ACC112 (cell line): Measurements from ENCODE around the gene SEC24C.
"Not testable (repeated sequence)": the region's sequence is repeated elsewhere in the genome, so short reads cannot be mapped to it uniquely, and the experiment has no call there.

Source experiments
- H2AFZ ChIP-seq: fragments of 200-600 bp; sonication (generic); one replicate; pipeline ENCODE4 v1.6.0; 2017; ENCODE audit warnings: antibody characterized with exemption, low read length; ENCODE audit not compliant: unreplicated experiment
- H3K27ac ChIP-seq: fragments of 200-600 bp; sonication (generic); 2 replicates; pipeline ENCODE4 v1.5.1; 2014; ENCODE audit warnings: low read depth, mild to moderate bottlenecking, antibody characterized with exemption, low read length, moderate library complexity
- H3K27me3 ChIP-seq: fragments of 200-600 bp; sonication (generic); 2 replicates; pipeline ENCODE4 v1.6.1; 2014; ENCODE audit warnings: mild to moderate bottlenecking, antibody characterized with exemption, low read length, moderate library complexity, mixed read lengths; ENCODE audit not compliant: insufficient read depth
- H3K36me3 ChIP-seq: fragments of 200-600 bp; sonication (generic); 2 replicates; pipeline ENCODE4 v1.6.1; 2016; ENCODE audit warnings: mild to moderate bottlenecking, antibody characterized with exemption, low read length, moderate library complexity, mixed read lengths; ENCODE audit not compliant: insufficient read depth
- H3K4me1 ChIP-seq: fragments of 200-600 bp; sonication (generic); one replicate; pipeline ENCODE4 v1.6.1; 2016; ENCODE audit warnings: low read length, mixed read lengths; ENCODE audit not compliant: insufficient read depth, unreplicated experiment, control insufficient read depth
- H3K4me3 ChIP-seq: fragments of 200-600 bp; sonication (generic); 2 replicates; pipeline ENCODE4 v1.5.1; 2014; ENCODE audit warnings: mild to moderate bottlenecking, low read depth, low read length
- H3K79me2 ChIP-seq: fragments of 200-600 bp; sonication (generic); one replicate; pipeline ENCODE4 v1.6.0; 2016; ENCODE audit warnings: low read length; ENCODE audit not compliant: control insufficient read depth, unreplicated experiment, insufficient read depth

Gene SEC24C

DNA sequence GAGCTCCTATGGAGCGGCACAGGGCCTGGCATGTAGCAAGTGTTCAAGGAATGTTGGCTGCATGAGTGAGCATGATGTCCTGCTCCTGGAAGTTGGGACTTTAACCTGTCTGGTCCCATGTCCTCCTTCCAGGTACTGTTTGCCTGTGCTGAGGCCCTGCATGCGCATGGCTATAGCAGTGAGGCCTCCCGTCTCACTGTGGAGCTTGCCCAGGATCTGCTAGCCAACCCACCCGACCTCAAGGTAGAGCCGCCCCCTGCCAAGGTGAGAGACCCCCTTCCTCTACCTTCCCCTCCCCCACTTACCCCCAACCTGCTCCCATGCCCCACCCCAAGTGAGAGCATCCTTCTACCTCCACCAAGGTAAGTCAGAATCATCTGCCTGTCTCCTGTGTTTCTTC is 49.3 kb downstream of the SEC24C start:
- Histone ChIP-seq H3K36me3 (peaks cover 39% of the 10 kb centered on the region), H2AFZ (no peak overlapping the region), H3K27ac (no peak overlapping the region), H3K27me3 (no peaks in the 10 kb centered on the region), H3K79me2 (peaks cover 10% of the 10 kb centered on the region), H3K4me3 (no peak overlapping the region), H3K4me1 (no peaks in the 10 kb centered on the region)

DNA sequence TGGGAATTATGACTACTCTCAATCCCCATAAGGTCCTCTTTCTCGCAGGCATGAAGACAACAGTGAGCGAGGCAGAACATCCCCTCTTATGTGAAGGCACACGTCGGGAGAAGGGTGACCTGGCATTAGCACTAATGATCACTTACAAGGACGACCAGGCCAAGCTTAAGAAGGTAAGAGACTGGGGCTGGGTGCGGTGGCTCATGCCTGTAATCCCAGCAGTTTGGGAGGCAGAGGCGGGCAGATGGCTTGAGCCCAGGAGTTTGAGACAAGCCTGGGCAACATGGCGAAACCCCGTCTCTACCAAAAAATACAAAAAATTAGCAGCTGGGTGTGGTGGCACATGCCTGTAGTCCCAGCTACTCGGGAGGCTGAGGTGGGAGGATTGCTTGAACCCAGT is 51.3 kb downstream of the SEC24C start:
- H3K27ac ChIP-seq, H3K4me3 ChIP-seq, H3K27me3 ChIP-seq, H3K79me2 ChIP-seq, H2AFZ ChIP-seq, H3K4me1 ChIP-seq: not testable (repeated sequence)
- peaks cover 26% of the 10 kb centered on the region for H3K36me3 ChIP-seq

DNA sequence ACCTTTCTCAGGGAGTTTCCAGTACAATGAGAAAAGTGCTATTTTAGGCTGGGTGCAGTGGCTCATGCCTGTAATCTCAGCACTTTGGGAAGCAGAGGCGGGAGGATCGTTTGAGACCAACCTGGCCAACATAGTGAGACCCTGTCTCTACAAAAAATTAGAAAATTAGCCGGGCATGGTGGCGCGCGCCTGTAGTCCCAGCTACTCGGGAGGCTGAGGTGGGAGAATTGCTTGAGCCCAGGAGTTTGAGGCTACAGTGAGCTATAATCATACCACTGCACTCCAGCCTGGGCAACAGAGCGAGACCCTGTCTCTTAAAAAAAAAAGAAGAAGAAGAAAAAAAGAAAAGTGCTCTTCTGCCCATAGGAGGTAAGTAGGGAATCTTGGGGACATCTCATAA is 51.9 kb downstream of the SEC24C start:
- H2AFZ ChIP-seq, H3K4me1 ChIP-seq, H3K27me3 ChIP-seq, H3K4me3 ChIP-seq, H3K79me2 ChIP-seq, H3K27ac ChIP-seq: not testable (repeated sequence)
- peaks cover 23% of the 10 kb centered on the region for H3K36me3 ChIP-seq

DNA sequence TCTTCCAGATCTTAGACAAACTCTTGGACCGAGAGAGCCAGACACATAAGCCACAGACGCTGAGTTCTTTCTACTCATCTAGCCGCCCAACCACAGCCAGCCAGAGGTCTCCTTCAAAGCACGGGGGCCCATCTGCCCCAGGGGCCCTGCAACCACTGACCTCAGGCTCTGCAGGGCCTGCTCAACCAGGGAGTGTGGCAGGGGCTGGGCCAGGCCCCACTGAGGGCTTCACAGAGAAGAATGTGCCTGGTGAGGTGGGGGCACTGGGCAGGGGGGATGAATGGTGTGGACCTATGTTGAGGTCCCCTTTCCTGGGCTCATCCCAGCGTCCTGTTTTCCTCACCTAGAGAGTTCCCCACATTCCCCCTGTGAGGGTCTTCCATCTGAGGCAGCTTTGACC is 52.6 kb downstream of the SEC24C start:
- no peak overlapping the region for H2AFZ ChIP-seq
- H3K27ac ChIP-seq, result no peak overlapping the region
- H3K36me3 ChIP-seq, result peaks cover 20% of the 10 kb centered on the region
- H3K4me1 ChIP-seq, result no peaks in the 10 kb centered on the region
- no peak overlapping the region for H3K4me3 ChIP-seq
- H3K79me2 ChIP-seq, result no peaks in the 10 kb centered on the region
- H3K27me3 ChIP-seq, result no peaks in the 10 kb centered on the region

DNA sequence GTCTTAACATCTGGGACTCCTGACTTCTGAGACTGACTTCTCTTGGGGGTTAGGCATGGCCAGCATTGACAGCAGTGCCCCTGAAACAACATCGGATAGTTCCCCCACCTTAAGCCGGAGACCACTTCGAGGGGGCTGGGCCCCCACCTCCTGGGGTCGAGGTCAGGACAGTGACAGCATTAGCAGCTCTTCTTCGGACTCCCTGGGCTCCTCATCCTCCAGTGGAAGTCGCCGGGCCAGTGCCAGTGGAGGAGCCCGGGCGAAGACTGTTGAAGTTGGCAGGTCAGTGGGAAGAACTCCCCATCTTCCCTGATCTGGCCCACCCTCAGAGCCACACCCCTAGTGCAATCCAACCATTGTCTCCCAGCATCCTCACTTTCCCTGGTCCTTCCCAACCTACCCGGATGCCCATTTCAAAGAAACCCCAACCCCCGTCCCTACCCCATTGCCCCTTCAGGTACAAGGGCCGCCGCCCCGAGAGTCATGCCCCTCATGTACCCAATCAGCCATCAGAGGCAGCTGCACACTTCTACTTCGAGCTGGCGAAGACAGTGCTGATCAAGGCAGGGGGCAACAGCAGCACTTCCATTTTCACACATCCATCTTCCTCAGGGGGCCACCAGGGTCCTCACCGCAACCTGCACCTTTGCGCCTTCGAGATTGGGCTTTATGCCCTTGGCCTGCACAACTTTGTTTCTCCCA is 53.3 kb downstream of the SEC24C start:
- no peaks in the 10 kb centered on the region for H3K79me2 ChIP-seq
- H3K36me3 ChIP-seq, result peaks cover 26% of the 10 kb centered on the region
- H3K27ac ChIP-seq, result no peak overlapping the region
- H3K4me1 ChIP-seq, result no peaks in the 10 kb centered on the region
- H3K27me3 ChIP-seq, result no peaks in the 10 kb centered on the region
- no peak overlapping the region for H3K4me3 ChIP-seq
- no peak overlapping the region for H2AFZ ChIP-seq

DNA sequence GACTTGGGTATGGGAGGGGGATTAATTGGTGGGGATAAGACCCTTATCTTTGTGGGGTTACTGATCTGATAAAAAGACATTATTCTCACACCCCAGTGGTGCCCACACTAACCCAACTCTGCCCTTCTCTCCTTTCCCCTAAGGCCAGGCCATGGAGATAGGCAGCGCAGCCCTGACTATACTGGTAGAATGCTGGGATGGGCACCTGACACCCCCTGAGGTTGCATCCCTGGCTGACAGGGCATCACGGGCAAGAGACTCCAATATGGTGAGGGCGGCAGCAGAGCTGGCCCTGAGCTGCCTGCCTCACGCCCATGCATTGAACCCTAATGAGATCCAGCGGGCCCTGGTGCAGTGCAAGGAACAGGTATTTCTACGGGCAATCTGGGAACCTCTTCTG is 53.9 kb downstream of the SEC24C start:
- Histone ChIP-seq H3K79me2 (no peaks in the 10 kb centered on the region), H3K4me1 (no peaks in the 10 kb centered on the region), H3K27ac (no peak overlapping the region), H2AFZ (no peak overlapping the region), H3K27me3 (no peaks in the 10 kb centered on the region), H3K4me3 (no peak overlapping the region), H3K36me3 (peaks cover 24% of the 10 kb centered on the region)

DNA sequence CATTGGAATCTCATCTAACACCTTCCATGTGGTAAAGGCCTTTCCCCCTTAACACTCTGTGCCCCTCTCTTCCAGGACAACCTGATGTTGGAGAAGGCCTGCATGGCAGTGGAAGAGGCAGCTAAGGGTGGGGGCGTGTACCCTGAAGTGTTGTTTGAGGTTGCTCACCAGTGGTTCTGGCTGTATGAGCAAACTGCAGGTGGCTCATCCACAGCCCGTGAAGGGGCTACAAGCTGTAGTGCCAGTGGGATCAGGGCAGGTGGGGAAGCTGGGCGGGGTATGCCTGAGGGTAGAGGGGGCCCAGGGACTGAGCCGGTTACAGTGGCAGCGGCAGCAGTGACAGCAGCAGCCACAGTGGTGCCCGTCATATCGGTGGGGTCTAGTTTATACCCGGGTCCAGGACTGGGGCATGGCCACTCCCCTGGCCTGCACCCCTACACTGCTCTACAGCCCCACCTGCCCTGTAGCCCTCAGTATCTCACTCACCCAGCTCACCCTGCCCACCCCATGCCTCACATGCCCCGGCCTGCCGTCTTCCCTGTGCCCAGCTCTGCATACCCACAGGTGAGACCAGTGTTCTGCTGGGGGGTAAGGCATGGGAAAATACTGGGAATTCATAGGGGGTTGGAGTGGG is 54.9 kb downstream of the SEC24C start:
- Histone ChIP-seq H3K4me1 (no peaks in the 10 kb centered on the region), H3K36me3 (peaks cover 22% of the 10 kb centered on the region), H3K27me3 (no peaks in the 10 kb centered on the region), H3K79me2 (no peaks in the 10 kb centered on the region), H3K4me3 (no peak overlapping the region), H2AFZ (no peak overlapping the region), H3K27ac (no peak overlapping the region)

DNA sequence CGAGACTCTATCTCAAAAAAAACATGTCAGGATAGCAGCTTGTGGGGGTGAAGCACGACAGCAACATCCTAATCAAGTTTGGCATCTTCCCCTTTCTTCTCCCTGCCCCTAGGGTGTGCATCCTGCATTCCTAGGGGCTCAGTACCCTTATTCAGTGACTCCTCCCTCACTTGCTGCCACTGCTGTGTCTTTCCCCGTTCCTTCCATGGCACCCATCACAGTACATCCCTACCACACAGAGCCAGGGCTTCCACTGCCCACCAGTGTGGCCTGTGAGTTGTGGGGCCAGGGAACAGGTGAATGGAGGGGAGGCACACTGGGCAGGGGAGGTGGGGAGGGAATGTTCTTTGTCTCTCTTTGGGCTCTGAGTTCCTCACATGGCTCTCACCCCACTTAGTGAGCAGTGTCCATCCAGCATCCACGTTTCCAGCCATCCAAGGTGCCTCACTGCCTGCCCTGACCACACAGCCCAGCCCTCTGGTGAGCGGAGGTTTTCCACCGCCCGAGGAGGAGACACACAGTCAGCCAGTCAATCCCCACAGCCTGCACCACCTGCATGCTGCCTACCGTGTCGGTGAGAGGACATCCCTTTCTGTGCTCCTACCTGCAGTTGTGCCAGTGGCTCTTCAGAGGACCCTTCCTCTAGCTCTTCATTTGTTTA is 55.9 kb downstream of the SEC24C start:
- H3K27me3 ChIP-seq, result no peaks in the 10 kb centered on the region
- H2AFZ ChIP-seq, result no peak overlapping the region
- H3K27ac ChIP-seq, result no peak overlapping the region
- no peak overlapping the region for H3K4me3 ChIP-seq
- no peaks in the 10 kb centered on the region for H3K4me1 ChIP-seq
- no peaks in the 10 kb centered on the region for H3K79me2 ChIP-seq
- H3K36me3 ChIP-seq, result peaks cover 20% of the 10 kb centered on the region

DNA sequence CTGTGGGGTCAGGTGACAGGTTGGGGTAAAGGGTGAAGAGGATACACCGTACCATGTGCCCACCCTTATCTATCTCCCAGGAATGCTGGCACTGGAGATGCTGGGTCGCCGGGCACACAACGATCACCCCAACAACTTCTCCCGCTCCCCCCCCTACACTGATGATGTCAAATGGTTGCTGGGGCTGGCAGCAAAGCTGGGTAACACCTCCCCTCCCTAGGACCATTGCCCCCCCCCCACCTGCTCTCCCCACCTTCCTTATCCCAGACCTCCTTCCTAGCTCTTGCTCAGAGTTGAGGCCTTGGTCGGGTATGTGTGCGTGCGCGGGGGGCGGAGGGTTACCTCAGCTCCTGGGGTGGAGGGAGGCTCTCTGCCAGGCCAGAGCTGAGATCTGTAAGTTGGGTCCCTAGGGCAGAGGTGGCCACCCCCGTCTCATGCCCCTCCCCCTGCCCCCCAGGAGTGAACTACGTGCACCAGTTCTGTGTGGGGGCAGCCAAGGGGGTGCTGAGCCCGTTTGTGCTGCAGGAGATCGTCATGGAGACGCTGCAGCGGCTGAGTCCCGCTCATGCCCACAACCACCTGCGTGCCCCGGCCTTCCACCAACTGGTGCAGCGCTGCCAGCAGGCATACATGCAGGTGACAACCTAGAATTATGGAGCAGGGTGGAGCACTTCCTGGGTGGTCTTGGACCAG is 56.5 kb downstream of the SEC24C start:
- peaks cover 18% of the 10 kb centered on the region; the same call in 1 of the 2 replicates for H3K36me3 ChIP-seq
- H3K4me3 ChIP-seq, result no peak overlapping the region
- H3K27ac ChIP-seq, result no peak overlapping the region
- H3K4me1 ChIP-seq, result no peaks in the 10 kb centered on the region
- no peak overlapping the region for H2AFZ ChIP-seq
- H3K27me3 ChIP-seq, result no peaks in the 10 kb centered on the region
- H3K79me2 ChIP-seq, result no peaks in the 10 kb centered on the region

DNA sequence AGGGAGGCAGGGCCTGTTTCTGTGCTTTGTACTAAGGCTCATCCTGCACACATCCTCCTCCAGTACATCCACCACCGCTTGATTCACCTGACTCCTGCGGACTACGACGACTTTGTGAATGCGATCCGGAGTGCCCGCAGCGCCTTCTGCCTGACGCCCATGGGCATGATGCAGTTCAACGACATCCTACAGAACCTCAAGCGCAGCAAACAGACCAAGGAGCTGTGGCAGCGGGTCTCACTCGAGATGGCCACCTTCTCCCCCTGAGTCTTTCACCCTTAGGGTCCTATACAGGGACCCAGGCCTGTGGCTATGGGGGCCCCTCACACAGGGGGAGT is 57.0 kb downstream of the SEC24C start:
- no peak overlapping the region for H2AFZ ChIP-seq
- no peaks in the 10 kb centered on the region for H3K4me1 ChIP-seq
- H3K27me3 ChIP-seq, result no peaks in the 10 kb centered on the region
- no peak overlapping the region for H3K4me3 ChIP-seq
- no peaks in the 10 kb centered on the region for H3K79me2 ChIP-seq
- H3K27ac ChIP-seq, result no peak overlapping the region
- H3K36me3 ChIP-seq, result peaks cover 20% of the 10 kb centered on the region; the same call in 1 of the 2 replicates
